Measurements from ENCODE around the gene BRPF1.

DNA sequence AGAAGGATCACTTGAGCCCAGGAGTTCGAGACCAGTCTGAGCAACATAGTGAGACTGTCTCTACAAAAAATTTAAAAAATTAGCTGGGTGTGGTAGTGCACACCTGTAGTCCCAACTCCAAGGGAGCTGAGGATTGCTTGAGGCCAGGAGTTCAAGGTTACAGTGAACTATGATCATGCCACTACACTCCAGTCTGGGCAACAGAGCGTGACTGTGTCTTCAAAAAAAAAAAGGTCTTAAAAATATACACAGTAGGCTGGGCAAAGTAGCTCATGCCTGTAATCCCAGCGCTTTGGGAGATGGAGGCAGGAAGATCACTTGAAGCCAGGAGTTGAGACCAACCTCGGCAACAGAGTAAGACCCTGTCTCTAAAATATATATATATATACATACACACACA is 49.4 kb downstream of the BRPF1 start:
- TF ChIP-seq CTCF (IDR thresholded peaks at IDR 0.05; ENCODE audit: poor library complexity) (no peak), EZH2 (IDR thresholded peaks at IDR 0.05; ENCODE audit: borderline replicate concordance) (no peak)

Data from hepatocyte (in vitro differentiated cells).